CD4-positive, alpha-beta memory T cell (primary cell): Measurements from ENCODE around the gene MRNIP. TPM values are rescaled to one million over a fixed set of nuclear protein-coding genes. Genes with fewer than 3 reads are reported as not detected.

Experiments
- CTCF ChIA-PET: fragments of 350-600 bp; sonication (Branson Sonifier 250); formaldehyde crosslinking; loops from one replicate; lab custom pipeline; 2021; ENCODE audit warnings: inconsistent platforms; ENCODE audit not compliant: partially characterized antibody; lab: Charles Lee
- POLR2A ChIA-PET: fragments of 350-600 bp; sonication (Branson Sonifier 250); formaldehyde crosslinking; loops from one replicate; lab custom pipeline; 2021; ENCODE audit not compliant: partially characterized antibody; lab: Charles Lee
- DNase-seq, 5 donors: peaks; one replicate each; pipeline versions ENCODE4 v3.0.0 to v3.0.0-alpha.2; 2020 to 2022; ENCODE audit warnings: mixed read lengths in 1 of 5
- H3K27ac ChIP-seq: one replicate; pipeline ENCODE4 v1.7.0; 2013; ENCODE audit warnings: low read depth, low read length
- H3K27me3 ChIP-seq: 2 replicates; pipeline ENCODE4 v1.7.0; 2013; ENCODE audit warnings: mild to moderate bottlenecking, low read length, moderate library complexity; ENCODE audit not compliant: insufficient read depth
- H3K36me3 ChIP-seq: 2 replicates; pipeline ENCODE4 v1.7.0; 2013; ENCODE audit warnings: mild to moderate bottlenecking, low read length, moderate library complexity; ENCODE audit not compliant: insufficient read depth
- H3K4me1 ChIP-seq: 2 replicates; pipeline ENCODE4 v1.7.0; 2013; ENCODE audit warnings: mild to moderate bottlenecking, low read length, moderate library complexity; ENCODE audit not compliant: insufficient read depth
- H3K4me3 ChIP-seq, 2 donors: one replicate each; pipeline ENCODE4 v1.7.0; 2013; ENCODE audit warnings: low read length in 2 of 2, mild to moderate bottlenecking in 1 of 2
- H3K9me3 ChIP-seq, 2 donors: one replicate each; pipeline ENCODE4 v1.7.0; 2013; ENCODE audit warnings: low read length in 2 of 2, control low read depth in 1 of 2; ENCODE audit not compliant: control insufficient read depth in 1 of 2
- H3K27ac Mint-ChIP-seq, 7 donors: one replicate each; pipeline ENCODE4 v1.8.0; 2020 to 2021; ENCODE audit warnings: mixed read lengths in 7 of 7, mild to moderate bottlenecking in 6 of 7, inconsistent platforms in 3 of 7, moderate library complexity in 3 of 7
- H3K27me3 Mint-ChIP-seq, 2 donors: one replicate each; pipeline ENCODE4 v1.8.0; 2020 to 2021; ENCODE audit warnings: mixed read lengths in 2 of 2
- H3K36me3 Mint-ChIP-seq, 2 donors: one replicate each; pipeline ENCODE4 v1.8.0; 2020 to 2021; ENCODE audit warnings: mixed read lengths in 2 of 2, inconsistent platforms in 1 of 2, mild to moderate bottlenecking in 1 of 2
- H3K4me1 Mint-ChIP-seq, 4 donors: one replicate each; pipeline ENCODE4 v1.8.0; 2020 to 2021; ENCODE audit warnings: mixed read lengths in 4 of 4, mild to moderate bottlenecking in 1 of 4
- H3K4me3 Mint-ChIP-seq, 8 donors: one replicate each; pipeline ENCODE4 v1.8.0; 2020 to 2021; ENCODE audit warnings: mixed read lengths in 8 of 8, mild to moderate bottlenecking in 7 of 8, moderate library complexity in 6 of 8, inconsistent platforms in 3 of 8
- H3K9me3 Mint-ChIP-seq, 8 donors: one replicate each; pipeline ENCODE4 v1.8.0; 2020 to 2021; ENCODE audit warnings: mixed read lengths in 8 of 8, mild to moderate bottlenecking in 5 of 8, inconsistent platforms in 3 of 8, moderate library complexity in 1 of 8
- intact Hi-C: fragments of 100-400 bp; cut with micrococcal nuclease; formaldehyde crosslinking; loops from one replicate; pipeline ENCODE4 v1.15.1; 2023
- polyA plus RNA-seq, 2 donors: library from polyadenylated mRNA; unstranded; fragments of 300-500 nt; fragmentation: Illumina TruSeq; gene quantifications; one replicate each; pipeline ENCODE4 v1.2.3, GENCODE V29; 2021
- total RNA-seq, 2 experiments: library from RNA; stranded (reverse); gene quantifications; one replicate each; pipeline ENCODE4 v1.2.3, GENCODE V29; 2021

The MRNIP gene
- total and polyA plus RNA-seq, 4 experiments from 2014 or later: 11.4 to 129 (median 70.9) TPM

- H3K4me1 ChIP-seq: peaks cover 42% of the 10 kb centered on the region
- POLR2A ChIA-PET: interaction anchor here (0.7 to 8.7 kb wide), 14 partner anchors 11 to 255 kb away, joined by 3 to 159 read pairs (median 6); partner anchors contain the start of genes HNRNPH1, LTC4S, MAML1 and MRNIP
- no peaks in the 10 kb centered on the region for H3K9me3 ChIP-seq
- peak overlapping the region; percentile 80 to 90 (median 86) for H3K4me3 Mint-ChIP-seq
- peak overlapping the region; percentile 11 to 54 for H3K4me3 ChIP-seq
- no peaks in the 10 kb centered on the region for H3K36me3 ChIP-seq
- H3K4me1 Mint-ChIP-seq: peaks cover 14 to 42% (median 30%) of the 10 kb centered on the region in 4 donors
- intact Hi-C loops: loop anchor here (1.0 to 10.0 kb wide), 5 partner anchors 9 to 487 kb away; partner anchors contain the start of genes MAPK9 and TBC1D9B
- peaks cover 3 to 7% of the 10 kb centered on the region in 2 donors for H3K36me3 Mint-ChIP-seq
- CTCF ChIA-PET: interaction anchor here (0.9 to 1.5 kb wide), 4 partner anchors 9 to 182 kb away, joined by 3 to 4 read pairs (median 4); partner anchors contain the start of genes HNRNPH1 and TBC1D9B
- H3K27ac Mint-ChIP-seq: peak overlapping the region in 6 of 7 donors; percentile 80 to 90 (median 86)
- peak overlapping the region; percentile 61 for H3K27ac ChIP-seq
- H3K27me3 ChIP-seq: no peaks in the 10 kb centered on the region
- DNase-seq: peak in 3 of 5 donors; percentile 34 to 41 (median 37)
- H3K9me3 Mint-ChIP-seq: no peaks in the 10 kb centered on the region
- H3K27me3 Mint-ChIP-seq: no peaks in the 10 kb centered on the region
These were observed 52.9 kb downstream of the MRNIP start for GRCh38 chr5:179805529-179806249.

GRCh38 chr5:179805070-179805528 is 53.5 kb downstream of the MRNIP start:
- CTCF ChIA-PET: interaction anchor here (0.9 to 1.5 kb wide), 4 partner anchors 8 to 181 kb away, joined by 3 to 4 read pairs (median 4); partner anchors contain the start of genes HNRNPH1 and TBC1D9B
- Histone ChIP-seq H3K27me3 (no peaks in the 10 kb centered on the region), H3K27ac (peak overlapping the region; percentile 61), H3K4me3 (peak overlapping the region in 1 of 2 donors; percentile 54), H3K36me3 (no peaks in the 10 kb centered on the region), H3K9me3 (no peaks in the 10 kb centered on the region), H3K4me1 (peaks cover 42% of the 10 kb centered on the region)
- H3K4me1 Mint-ChIP-seq: peaks cover 14 to 42% (median 30%) of the 10 kb centered on the region in 4 donors
- H3K36me3 Mint-ChIP-seq: peaks cover 3 to 7% of the 10 kb centered on the region in 2 donors
- intact Hi-C loops: loop anchor here (5.0 to 10.0 kb wide), 2 partner anchors 170 to 487 kb away; partner anchors contain the start of gene MAPK9
- POLR2A ChIA-PET: interaction anchor here (0.9 to 8.7 kb wide), 12 partner anchors 11 to 254 kb away, joined by 3 to 159 read pairs (median 7); partner anchors contain the start of genes HNRNPH1, LTC4S, MAML1 and MRNIP
- no peaks in the 10 kb centered on the region for H3K27me3 Mint-ChIP-seq
- no peaks in the 10 kb centered on the region for H3K9me3 Mint-ChIP-seq
- peak overlapping the region; percentile 80 to 90 (median 86) for H3K4me3 Mint-ChIP-seq
- H3K27ac Mint-ChIP-seq: peak overlapping the region; percentile 80 to 93 (median 87)
- DNase-seq: no peak

DNA sequence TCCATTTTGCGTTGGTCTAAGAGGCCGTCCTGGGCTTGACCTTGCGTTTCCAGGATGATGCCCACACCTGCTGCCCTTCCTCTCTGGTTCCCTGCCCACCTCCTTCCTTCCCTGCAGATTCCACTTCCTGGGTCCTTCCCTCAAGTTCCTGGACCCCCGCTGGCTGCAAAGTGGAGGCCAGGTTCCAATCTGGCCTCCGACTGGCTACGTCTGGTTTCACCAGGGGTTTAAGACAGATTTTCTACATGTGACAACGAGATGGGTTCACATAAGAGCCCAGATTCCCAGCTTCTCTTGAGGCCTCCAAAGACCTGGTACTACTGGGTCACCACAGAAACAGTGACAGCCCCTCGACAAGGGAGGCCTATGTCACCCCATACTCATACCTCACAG is 54.1 kb downstream of the MRNIP start:
- intact Hi-C loops: loop anchor here (5.0 to 10.0 kb wide), 3 partner anchors 33 to 268 kb away; partner anchors contain the start of gene RNF130
- no peak for DNase-seq
- no peaks in the 10 kb centered on the region for H3K9me3 Mint-ChIP-seq
- H3K4me3 Mint-ChIP-seq: peak overlapping the region; percentile 80 to 90 (median 86)
- H3K36me3 Mint-ChIP-seq: peaks cover 3 to 11% of the 10 kb centered on the region in 2 donors
- POLR2A ChIA-PET: interaction anchor here (0.9 to 8.7 kb wide), 6 partner anchors 9 to 54 kb away, joined by 3 to 159 read pairs (median 5); partner anchors contain the start of genes MRNIP and SQSTM1
- H3K4me1 Mint-ChIP-seq: peaks cover 14 to 47% (median 30%) of the 10 kb centered on the region in 4 donors
- H3K4me1 ChIP-seq: peaks cover 42% of the 10 kb centered on the region
- no peak overlapping the region for H3K4me3 ChIP-seq
- H3K9me3 ChIP-seq: no peaks in the 10 kb centered on the region
- H3K27ac ChIP-seq: peak overlapping the region; percentile 61
- H3K27me3 Mint-ChIP-seq: no peaks in the 10 kb centered on the region
- H3K27ac Mint-ChIP-seq: peak overlapping the region in 6 of 7 donors; percentile 53 to 90 (median 86)
- CTCF ChIA-PET: interaction anchor here (4.9 kb wide), 1 partner anchor 103 kb away, joined by 57 read pairs; the partner anchor contains the start of gene TBC1D9B
- peaks cover 3% of the 10 kb centered on the region for H3K36me3 ChIP-seq
- H3K27me3 ChIP-seq: no peaks in the 10 kb centered on the region

GRCh38 chr5:179803651-179804554 is 54.7 kb downstream of the MRNIP start:
- Histone ChIP-seq H3K36me3 (peaks cover 8% of the 10 kb centered on the region), H3K27ac (peak overlapping the region; percentile 26), H3K9me3 (no peaks in the 10 kb centered on the region), H3K4me1 (peaks cover 42% of the 10 kb centered on the region), H3K4me3 (no peak overlapping the region), H3K27me3 (no peaks in the 10 kb centered on the region)
- Mint-ChIP-seq H3K4me3 (peak overlapping the region; percentile 41 to 90 (median 86)), H3K27ac (peak overlapping the region; percentile 4 to 88 (median 86)), H3K27me3 (no peaks in the 10 kb centered on the region), H3K36me3 (peaks cover 3 to 18% of the 10 kb centered on the region in 2 donors), H3K9me3 (no peaks in the 10 kb centered on the region), H3K4me1 (peaks cover 14 to 50% (median 30%) of the 10 kb centered on the region in 4 donors)
- CTCF ChIA-PET: interaction anchor here (4.9 kb wide), 1 partner anchor 104 kb away, joined by 57 read pairs; the partner anchor contains the start of gene TBC1D9B
- POLR2A ChIA-PET: interaction anchor here (0.9 to 8.7 kb wide), 7 partner anchors 8 to 71 kb away, joined by 3 to 159 read pairs (median 6); partner anchors contain the start of genes MAML1, MRNIP and SQSTM1
- no peak for DNase-seq
- intact Hi-C loops: loop anchor here (5.0 to 10.0 kb wide), 3 partner anchors 33 to 268 kb away; partner anchors contain the start of gene RNF130

GRCh38 chr5:179802950-179803562 is 55.6 kb downstream of the MRNIP start:
- H3K4me1 Mint-ChIP-seq: peaks cover 14 to 47% (median 30%) of the 10 kb centered on the region in 4 donors
- no peak overlapping the region for H3K27ac ChIP-seq
- peak overlapping the region in 1 of 8 donors; percentile 10 for H3K4me3 Mint-ChIP-seq
- peaks cover 16% of the 10 kb centered on the region for H3K36me3 ChIP-seq
- no peaks in the 10 kb centered on the region for H3K9me3 ChIP-seq
- peak overlapping the region in 4 of 7 donors; percentile 27 to 87 (median 51) for H3K27ac Mint-ChIP-seq
- CTCF ChIA-PET: interaction anchor here (1.2 to 4.9 kb wide), 10 partner anchors 40 to 288 kb away, joined by 3 to 57 read pairs (median 5); partner anchors contain the start of genes MAML1, MRNIP and TBC1D9B
- peaks cover 3 to 21% of the 10 kb centered on the region in 2 donors for H3K36me3 Mint-ChIP-seq
- no peak for DNase-seq
- no peaks in the 10 kb centered on the region for H3K27me3 ChIP-seq
- intact Hi-C loops: loop anchor here (1.0 to 10.0 kb wide), 4 partner anchors 34 to 287 kb away; partner anchors contain the start of gene RNF130
- H3K9me3 Mint-ChIP-seq: no peaks in the 10 kb centered on the region
- H3K4me1 ChIP-seq: peaks cover 42% of the 10 kb centered on the region
- POLR2A ChIA-PET: interaction anchor here (1.0 to 8.7 kb wide), 9 partner anchors 7 to 105 kb away, joined by 3 to 159 read pairs (median 6); partner anchors contain the start of genes LTC4S, MAML1, MRNIP and SQSTM1
- no peaks in the 10 kb centered on the region for H3K27me3 Mint-ChIP-seq
- H3K4me3 ChIP-seq: no peak overlapping the region
